ENCODE measurements around the gene PARD3. TPM values are rescaled to one million over a fixed set of nuclear protein-coding genes. Genes with fewer than 3 reads are reported as not detected.
A peak's percentile ranks its signal among the peaks of the same experiment; 100 is the strongest.

Gene PARD3
- total RNA-seq, 4 donors from 2014 or later, result 30.9 to 54.6 (median 40.0) TPM

DNA sequence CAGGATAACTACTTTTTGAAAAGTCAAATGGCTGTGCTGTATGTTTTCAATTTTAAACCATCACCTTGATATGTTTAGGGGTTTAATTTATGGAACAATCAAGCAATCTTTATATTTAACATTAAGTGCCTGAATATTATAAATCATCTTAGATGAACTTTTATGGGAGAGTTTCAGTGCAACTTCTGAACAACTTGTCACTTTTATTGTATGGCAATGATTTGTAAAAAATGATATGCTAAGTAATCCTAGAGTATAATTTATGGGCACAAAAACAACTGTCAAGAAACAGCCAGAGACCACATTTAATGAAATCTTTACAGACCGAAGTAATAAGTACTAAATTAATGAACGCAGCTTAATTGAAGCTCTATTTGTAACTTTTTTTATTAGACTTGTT lies 498.9 kb downstream of the PARD3 start:
- TF ChIP-seq, protein P1, sequence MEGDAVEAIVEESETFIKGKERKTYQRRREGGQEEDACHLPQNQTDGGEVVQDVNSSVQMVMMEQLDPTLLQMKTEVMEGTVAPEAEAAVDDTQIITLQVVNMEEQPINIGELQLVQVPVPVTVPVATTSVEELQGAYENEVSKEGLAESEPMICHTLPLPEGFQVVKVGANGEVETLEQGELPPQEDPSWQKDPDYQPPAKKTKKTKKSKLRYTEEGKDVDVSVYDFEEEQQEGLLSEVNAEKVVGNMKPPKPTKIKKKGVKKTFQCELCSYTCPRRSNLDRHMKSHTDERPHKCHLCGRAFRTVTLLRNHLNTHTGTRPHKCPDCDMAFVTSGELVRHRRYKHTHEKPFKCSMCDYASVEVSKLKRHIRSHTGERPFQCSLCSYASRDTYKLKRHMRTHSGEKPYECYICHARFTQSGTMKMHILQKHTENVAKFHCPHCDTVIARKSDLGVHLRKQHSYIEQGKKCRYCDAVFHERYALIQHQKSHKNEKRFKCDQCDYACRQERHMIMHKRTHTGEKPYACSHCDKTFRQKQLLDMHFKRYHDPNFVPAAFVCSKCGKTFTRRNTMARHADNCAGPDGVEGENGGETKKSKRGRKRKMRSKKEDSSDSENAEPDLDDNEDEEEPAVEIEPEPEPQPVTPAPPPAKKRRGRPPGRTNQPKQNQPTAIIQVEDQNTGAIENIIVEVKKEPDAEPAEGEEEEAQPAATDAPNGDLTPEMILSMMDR (IDR thresholded peaks at IDR 0.05), result no peak
- ATAC-seq (ENCODE audit: low FRiP score) (no peak), DNase-seq (ENCODE audit: low spot score) (no peak)

DNA sequence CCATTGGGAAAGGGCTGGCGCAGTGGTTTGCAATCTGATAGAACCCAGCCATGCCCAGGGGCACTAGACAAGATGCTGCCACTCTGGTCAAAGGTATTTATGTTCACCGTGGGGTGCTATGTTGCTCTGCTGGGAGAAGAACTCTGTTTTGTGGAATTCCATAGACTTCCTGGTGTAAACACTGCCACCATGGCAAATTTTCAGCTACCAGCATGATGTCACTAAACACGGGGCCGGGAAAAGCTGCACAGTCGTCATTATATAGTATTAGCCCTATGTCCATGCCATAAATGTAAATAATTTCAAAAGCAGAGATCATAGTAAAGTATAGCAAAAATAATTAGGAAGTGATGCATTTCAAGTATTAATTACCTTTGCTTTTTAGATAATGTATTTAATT lies 500.6 kb downstream of the PARD3 start:
- no peak for DNase-seq (ENCODE audit: low spot score)
- TF ChIP-seq, protein P1 (IDR thresholded peaks at IDR 0.05), result no peak
- ATAC-seq (ENCODE audit: low FRiP score), result no peak

DNA sequence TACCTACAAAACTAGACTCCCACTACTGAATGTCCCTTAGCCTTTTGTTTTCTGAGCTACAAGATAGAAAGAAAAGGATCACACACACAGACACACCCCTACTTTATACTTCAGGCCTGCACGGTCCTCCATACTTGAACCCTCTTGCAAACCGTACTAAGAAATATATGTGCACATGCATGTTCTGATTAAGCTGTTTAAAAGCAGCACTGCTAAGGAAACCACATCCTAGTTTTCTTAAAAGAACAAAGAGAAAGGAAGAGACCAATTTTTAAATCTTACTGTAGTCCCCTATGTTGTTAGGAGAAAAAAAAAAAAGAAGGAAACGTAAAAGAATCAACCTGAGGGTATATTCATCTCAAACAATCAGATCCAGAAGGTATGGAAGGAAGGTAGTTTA lies 501.2 kb downstream of the PARD3 start:
- ATAC-seq (ENCODE audit: low FRiP score), result no peak
- DNase-seq (ENCODE audit: low spot score), result no peak
- TF ChIP-seq, protein P1 (IDR thresholded peaks at IDR 0.05), result no peak

GRCh38 chr10:34313353-34313752 lies 501.7 kb downstream of the PARD3 start:
- TF ChIP-seq, protein P1 (IDR thresholded peaks at IDR 0.05), result no peak

DNA sequence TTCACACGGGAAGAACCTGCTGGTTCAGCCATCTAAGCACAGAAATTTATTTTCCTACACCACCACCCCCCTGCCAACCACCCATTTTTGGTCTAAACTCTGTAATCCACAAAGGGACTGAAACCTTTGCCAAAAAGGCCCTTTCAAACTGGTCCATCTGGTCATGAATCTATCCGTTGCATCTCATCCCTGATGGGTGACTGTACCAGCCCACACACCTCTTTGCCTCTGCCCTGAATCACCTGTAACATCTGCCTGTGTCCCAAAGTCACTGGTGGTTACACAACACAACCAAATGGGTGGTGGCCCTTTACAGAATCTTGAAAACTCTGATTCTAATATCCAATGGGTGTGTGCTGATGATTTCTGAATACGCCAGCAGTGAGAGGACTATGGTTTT lies 503.4 kb downstream of the PARD3 start:
- TF ChIP-seq, protein P1 (IDR thresholded peaks at IDR 0.05), result no peak
- no peak for ATAC-seq (ENCODE audit: low FRiP score)
- DNase-seq (ENCODE audit: low spot score), result no peak

More at GRCh38 chr10:34313353-34313752, 501.7 kb downstream of the PARD3 start:
- DNase-seq (ENCODE audit: low spot score), result no peak
- peak; percentile 19 for ATAC-seq (ENCODE audit: low FRiP score)

- DNase-seq (ENCODE audit: low spot score), result no peak
- TF ChIP-seq, protein P1 (IDR thresholded peaks at IDR 0.05), result no peak
- ATAC-seq (ENCODE audit: low FRiP score), result no peak
Measured at GRCh38 chr10:34310234-34310633, 504.9 kb downstream of the PARD3 start.

GRCh38 chr10:34305189-34305588 lies 509.9 kb downstream of the PARD3 start:
- DNase-seq (ENCODE audit: low spot score) (no peak), ATAC-seq (ENCODE audit: low FRiP score) (no peak)
- TF ChIP-seq, protein P1 (IDR thresholded peaks at IDR 0.05), result no peak
